ENCODE results near the gene NBPF8.
"Not testable (repeated sequence)": the region's sequence is repeated elsewhere in the genome, so short reads cannot be mapped to it uniquely, and the experiment has no call there.

Gene NBPF8, protein sequence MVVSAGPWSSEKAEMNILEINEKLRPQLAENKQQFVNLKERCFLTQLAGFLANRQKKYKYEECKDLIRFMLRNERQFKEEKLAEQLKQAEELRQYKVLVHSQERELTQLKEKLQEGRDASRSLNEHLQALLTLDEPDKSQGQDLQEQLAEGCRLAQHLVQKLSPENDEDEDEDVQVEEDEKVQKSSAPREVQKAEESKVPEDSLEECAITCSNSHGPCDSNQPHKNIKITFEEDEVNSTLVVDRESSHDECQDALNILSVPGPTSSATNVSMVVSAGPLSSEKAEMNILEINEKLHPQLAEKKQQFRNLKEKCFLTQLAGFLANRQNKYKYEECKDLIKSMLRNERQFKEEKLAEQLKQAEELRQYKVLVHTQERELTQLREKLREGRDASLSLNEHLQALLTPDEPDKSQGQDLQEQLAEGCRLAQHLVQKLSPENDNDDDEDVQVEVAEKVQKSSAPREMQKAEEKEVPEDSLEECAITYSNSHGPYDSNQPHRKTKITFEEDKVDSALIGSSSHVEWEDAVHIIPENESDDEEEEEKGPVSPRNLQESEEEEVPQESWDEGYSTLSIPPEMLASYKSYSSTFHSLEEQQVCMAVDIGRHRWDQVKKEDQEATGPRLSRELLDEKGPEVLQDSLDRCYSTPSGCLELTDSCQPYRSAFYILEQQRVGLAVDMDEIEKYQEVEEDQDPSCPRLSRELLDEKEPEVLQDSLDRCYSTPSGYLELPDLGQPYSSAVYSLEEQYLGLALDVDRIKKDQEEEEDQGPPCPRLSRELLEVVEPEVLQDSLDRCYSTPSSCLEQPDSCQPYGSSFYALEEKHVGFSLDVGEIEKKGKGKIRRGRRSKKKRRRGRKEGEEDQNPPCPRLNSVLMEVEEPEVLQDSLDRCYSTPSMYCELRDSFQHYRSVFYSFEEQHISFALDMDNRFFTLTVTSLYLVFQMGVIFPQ
- 29.7 to 75.0 (median 42.5) reads per million in 4 donors for total RNA-seq

- peak; percentile 24 to 78 (median 55) for DNase-seq
These were observed at the start of gene NBPF8 for GRCh38 chr1:120414911-120415480. TSS of gene NBPF8 (plus strand) at chr1:120415035. CDS start at chr1:120436523, 21,488 bp downstream.

GRCh38 chr1:120367709-120368108 is 47.1 kb upstream of the NBPF8 start:
- not testable (repeated sequence) for DNase-seq

DNA sequence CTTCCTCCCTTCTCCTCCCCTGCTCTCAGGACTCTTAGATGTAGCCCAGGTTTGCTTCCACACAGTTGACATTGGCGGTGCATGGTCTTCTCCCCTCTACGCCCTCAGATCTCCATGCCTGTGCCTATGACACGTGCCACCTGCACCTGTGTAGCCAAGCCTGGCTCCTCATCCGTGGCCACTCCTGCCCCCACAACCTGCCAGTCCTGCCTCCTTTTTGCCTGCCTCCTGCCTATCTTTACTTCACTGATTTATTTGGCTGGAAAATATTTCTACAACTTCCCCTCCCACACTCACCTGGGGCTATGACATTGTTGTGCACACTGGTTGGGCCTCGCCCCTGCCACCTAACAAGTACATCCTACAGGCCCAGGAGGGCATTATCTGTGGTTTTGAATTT is 28.2 kb upstream of the NBPF8 start:
- DNase-seq = not testable (repeated sequence)

DNA sequence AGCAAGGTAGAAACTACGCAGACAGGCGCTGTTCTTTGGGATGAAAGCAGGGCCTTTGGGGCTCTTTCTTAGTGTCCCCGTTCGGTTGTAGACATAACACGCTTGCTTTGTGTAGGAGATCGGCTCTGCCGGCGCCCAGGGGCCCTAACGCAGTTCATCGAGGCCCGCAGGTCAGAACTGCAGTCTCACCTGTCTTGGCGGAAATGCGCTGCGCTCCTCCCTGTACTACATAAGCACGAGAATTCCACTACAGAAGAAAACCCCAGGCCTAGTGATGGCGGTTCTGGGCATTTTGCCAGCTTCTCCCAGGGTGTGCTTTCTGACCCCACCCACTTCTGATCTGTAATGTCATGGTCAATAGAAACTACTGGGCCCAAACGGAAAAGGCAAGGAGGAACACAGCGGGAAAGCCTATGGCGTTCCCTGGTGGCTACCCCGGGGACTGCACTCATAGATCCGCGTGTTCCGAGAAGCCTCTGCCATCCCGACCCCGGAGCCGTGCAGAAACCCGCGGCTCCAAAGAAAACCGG is 26.2 kb upstream of the NBPF8 start:
- DNase-seq = peak in 4 of 5 donors; percentile 12 to 41 (median 18)

- not testable (repeated sequence) for DNase-seq
These were observed 23.5 kb upstream of the NBPF8 start for GRCh38 chr1:120391365-120391764.

DNA sequence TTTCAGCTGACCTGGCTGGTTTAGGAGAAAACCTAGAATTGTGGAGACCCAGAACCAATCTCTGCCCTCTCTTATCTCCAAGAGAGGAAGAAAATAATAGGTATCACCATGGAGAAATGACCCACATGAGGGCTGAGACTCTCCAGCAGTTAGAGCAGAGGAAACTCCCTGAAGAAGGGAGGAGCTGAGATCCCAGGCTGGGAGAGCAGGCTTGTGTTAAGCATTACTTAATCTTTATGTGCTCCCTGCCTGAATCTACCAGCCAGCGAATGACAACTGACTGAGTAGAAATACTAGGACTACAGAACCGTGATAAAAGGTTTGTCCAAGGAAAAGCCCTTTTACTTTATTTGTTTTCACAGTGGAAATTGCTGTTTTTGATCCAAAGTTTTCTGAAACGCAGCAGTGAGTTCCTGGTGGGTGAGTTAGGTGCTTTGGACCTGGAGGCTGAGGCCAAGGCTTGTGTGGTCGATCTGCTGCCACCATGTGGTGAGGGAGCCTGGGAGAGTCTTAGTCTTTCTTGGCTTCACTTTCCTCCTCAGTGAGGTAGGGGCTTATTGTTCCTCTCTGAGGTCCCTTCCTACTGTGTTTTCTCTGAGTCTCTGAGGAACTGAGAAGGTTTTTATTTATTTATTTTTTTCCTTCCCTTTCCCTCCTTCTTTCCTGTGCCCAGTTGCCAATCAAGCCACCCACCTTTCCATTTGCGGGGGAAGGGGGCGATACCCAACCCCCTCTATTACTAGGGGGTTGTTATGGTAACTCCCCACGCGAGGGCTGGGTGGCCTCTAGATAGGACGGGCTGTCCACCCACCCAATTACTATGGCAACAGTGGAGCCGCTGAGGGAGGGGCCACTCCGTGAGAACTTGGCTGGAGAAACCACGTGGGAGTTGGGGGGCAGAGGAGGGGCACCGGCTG is 21.3 kb upstream of the NBPF8 start:
- not testable (repeated sequence) for DNase-seq

DNA sequence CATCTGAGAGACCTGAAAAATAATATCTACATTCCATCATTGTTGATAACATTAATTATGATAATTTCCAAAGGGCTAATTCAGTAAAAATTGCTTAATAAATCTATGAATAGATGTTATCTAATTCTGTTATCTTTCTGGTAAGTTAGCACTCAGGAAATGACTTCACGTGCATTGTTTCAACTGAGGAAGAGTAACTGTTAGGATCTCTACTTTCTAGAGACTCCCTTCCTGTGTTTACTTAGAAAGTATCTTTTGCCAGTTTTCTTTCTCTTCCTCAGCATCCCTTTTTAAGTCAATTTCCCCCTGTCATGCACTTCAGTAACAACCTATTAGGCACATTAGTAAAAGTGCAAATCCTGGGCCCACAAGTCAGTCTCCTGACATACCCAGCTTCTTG is 9.5 kb upstream of the NBPF8 start:
- DNase-seq = not testable (repeated sequence)

- DNase-seq = not testable (repeated sequence)
These were observed 384 bp upstream of the NBPF8 start for GRCh38 chr1:120414451-120414850.

DNA sequence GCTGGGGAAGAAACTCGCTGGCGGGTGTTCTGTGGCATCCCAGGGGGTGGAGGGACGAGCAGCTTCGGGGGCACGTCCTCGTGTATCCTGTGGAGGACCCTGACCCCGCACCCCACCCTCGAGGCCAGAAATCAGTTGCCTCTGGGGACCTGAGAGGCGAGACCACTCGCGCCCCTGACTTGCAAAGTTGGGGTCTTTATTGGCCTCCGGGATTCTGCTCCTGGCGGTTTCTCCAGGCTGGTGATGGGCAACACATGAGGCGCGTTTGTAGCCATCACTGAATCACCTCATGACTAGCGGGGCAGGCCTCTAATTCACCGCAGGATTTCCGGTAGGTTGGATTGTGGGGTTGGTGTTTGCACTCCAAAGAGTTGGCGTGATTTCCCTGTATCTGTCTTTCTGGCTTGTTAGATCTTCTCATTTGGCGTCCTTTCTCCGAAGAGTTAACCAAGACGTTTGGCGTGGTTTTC is 692 bp downstream of the NBPF8 start:
- DNase-seq = peak in 3 of 5 donors; percentile 7 to 73 (median 36)

- not testable (repeated sequence) for DNase-seq
These were observed 10.2 kb downstream of the NBPF8 start for GRCh38 chr1:120425063-120425462.

DNA sequence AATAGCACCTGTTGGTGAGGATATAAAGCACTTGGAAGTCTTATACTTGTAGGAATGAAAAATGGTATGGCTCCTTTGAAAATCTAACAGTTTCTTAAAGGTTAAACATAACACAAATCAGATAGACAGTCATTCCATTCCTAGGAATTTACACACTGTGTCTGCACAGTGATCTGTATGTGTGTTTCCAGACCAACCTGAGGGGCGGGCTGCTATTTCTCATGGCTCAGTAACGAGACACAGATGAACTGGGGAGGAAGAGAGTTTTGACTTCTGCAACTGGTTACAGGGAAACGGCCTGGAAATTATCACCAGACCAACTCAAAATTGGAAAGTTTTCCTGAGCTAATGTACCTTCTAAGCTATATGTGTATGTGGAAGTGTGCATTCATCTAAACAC is 16.8 kb downstream of the NBPF8 start:
- not testable (repeated sequence) for DNase-seq

GRCh38 chr1:120433831-120434230 is 19.0 kb downstream of the NBPF8 start:
- not testable (repeated sequence) for DNase-seq

GRCh38 chr1:120449124-120449523 is 34.3 kb downstream of the NBPF8 start:
- DNase-seq = not testable (repeated sequence)
